T47D (cell line): ENCODE measurements around the gene OR6C4.
A peak's percentile ranks its signal among the peaks of the same experiment; 100 is the strongest.
"Not testable (repeated sequence)": the region's sequence is repeated elsewhere in the genome, so short reads cannot be mapped to it uniquely, and the experiment has no call there.

Experiments used
- DNase-seq, 2 experiments: peaks; one replicate each; pipeline versions ENCODE4 v3.0.0 to v3.0.0-alpha.2; 2011 to 2012; ENCODE audit warnings: low read depth in 1 of 2, low spot score in 1 of 2
- JUND ChIP-seq: IDR thresholded peaks from 2 replicates; pipeline ENCODE4 v1.6.1; 2012; ENCODE audit warnings: low read depth
- in situ Hi-C: cut with HindIII; loops from 2 replicates; pipeline ENCODE4 v1.10.0; 2016; ENCODE audit warnings: low sequenced_read_pairs, low pct_unique_long_range_greater_than_20kb

Gene OR6C4

GRCh38 chr12:55549302-55549701 lies at the start of gene OR6C4:
TSS of gene OR6C4 (plus strand) at chr12:55549602. CDS start at chr12:55551227, 1,625 bp downstream.
- in situ Hi-C loops = no loop called here
- no peak for TF ChIP-seq JUND

DNA sequence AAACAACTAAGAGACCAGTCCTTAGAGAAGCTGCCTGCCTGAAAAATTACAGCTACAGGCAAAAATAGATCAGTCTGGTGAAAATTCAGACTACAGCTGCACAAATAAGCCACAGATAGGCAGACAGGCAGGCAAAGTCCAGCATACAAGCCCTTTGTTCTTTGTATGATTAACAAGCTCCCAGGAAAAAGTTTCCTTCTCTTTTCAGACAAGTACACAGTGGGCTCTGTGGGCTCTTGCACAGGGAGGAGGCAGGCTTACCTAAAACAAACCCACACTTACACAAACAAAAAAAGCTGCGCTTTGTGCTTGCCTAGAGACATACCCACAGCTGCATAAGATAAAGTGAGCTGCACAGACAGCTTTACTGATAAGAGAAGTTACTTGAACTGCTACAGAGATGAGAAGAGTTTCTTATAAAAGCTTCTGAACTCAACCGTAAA lies 49.6 kb upstream of the OR6C4 start:
- no peak for DNase-seq
- in situ Hi-C loops = no loop called here
- no peak for TF ChIP-seq JUND

More at GRCh38 chr12:55549302-55549701, at the start of gene OR6C4:
- DNase-seq = no peak

- in situ Hi-C loops = no loop called here
Observed at GRCh38 chr12:55501601-55502000, 47.8 kb upstream of the OR6C4 start.

DNA sequence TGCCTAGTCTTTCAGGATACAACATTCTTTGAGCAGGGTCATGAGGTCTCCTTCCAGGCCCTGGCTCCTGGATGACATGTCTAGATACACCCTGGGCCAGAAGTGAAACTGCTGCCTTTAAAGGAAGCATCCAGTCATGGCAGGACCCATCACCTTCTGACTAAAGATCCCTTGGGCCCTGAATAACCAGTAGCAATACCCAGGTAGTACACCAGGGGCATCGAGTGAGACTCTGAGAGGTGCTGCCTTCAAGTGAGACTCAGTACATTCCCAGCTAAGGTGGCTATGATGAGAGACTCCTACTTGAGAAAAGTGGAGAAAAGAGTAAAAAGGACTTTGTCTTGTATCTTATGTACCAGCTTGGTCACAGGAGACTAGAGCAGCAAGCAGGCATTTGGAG lies 33.7 kb upstream of the OR6C4 start:
- peak in 1 of 2 experiments; percentile 7 for DNase-seq
- in situ Hi-C loops = no loop called here
- no peak for TF ChIP-seq JUND

More at GRCh38 chr12:55501601-55502000, 47.8 kb upstream of the OR6C4 start:
- no peak for TF ChIP-seq JUND
- DNase-seq = no peak

DNA sequence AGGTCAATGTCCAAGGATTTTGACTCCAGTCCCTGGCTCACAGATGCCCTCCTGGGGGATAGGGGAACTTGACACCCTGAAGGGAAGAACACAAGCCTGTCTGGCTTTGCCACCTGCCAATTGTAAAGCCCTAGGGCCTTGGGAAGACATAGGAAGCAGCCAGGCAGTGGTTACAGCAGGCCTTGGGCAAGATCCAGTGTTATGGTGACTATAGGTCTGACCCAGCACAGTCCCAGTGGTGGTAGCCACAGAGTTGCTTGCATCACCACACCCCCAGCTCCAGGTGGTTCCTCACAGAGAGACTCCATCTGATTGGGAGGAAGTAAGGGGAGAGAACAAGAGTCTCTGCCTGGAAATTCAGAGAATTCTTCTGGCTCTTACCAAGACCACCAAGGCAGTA lies 33.0 kb upstream of the OR6C4 start:
- in situ Hi-C loops = no loop called here
- no peak for TF ChIP-seq JUND
- DNase-seq = no peak

DNA sequence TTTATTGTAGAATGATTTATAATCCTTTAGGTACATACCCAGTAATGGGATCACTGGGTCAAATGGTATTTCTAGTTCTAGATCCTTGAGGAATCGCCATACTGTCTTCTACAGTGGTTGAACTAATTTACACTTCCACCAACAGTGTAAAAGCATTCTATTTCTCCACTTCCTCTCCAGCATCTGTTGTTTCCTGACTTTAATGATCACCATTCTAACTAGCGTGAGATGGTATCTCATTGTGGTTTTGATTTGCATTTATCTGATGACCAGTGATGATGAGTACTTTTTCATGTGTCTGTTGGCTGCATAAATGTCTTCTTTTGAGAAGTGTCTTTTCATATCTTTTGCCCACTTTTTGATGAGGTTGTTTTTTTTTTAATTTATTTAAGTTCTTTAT lies 1.2 kb upstream of the OR6C4 start:
- in situ Hi-C loops, DNase-seq: not testable (repeated sequence)

DNA sequence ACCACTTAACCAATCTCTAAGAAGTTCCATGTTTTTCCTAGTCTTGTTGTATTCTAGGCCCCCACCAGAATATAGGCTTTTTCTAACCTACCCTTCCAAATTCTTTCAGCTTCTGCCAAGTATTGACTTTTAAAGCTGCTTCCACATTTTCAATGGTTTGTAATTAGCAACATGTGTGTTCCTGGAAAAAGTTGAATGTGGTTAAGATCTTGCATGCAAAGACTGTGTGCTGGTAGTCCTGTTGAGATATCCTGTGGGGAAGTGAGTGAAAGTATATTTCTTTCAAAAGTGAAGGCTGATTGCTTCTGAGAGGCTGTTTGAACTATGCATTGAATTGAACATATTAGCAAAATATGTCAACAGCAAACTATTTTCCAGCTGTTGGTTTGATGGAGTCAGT lies 646 bp upstream of the OR6C4 start:
- no peak for DNase-seq
- no peak for TF ChIP-seq JUND
- in situ Hi-C loops = no loop called here

DNA sequence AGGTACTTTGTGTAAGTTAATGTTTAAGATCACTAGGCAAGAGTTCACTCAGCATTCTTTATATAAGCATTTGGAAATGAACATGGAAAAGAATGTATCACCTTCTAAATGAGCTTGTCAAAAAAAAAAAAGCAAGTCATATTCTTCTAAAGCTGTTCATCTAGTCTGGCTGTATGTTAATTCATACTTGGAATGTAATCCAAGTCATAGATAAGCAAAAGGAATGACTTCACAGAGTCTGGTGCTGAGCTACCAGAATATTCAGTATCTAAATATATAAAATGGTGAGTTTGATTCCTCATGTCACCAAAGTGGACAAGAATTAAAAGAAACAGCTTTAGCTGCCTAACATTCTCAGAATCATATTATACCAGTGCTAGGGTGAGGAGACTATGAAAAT lies 4.9 kb downstream of the OR6C4 start:
- TF ChIP-seq JUND = no peak
- no peak for DNase-seq
- in situ Hi-C loops = no loop called here

DNA sequence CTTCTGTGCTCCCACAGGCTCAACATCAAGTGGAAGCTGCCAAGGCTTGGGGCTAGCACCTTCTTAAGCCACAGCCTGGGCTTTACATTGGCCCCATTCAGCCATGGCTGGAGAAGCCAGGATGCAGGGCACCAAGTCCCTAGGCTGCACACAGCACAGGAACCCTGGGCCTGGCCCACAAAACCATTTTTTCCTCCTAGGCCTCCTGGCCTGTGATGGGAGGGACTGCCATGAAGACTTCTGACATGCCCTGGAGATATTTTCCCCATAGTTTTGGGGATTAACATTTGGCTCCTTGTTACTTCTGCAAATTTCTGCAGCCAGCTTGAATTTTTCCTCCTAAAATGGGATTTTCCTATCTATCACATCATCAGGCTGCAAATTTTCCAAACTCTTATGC lies 20.7 kb downstream of the OR6C4 start:
- DNase-seq, in situ Hi-C loops: not testable (repeated sequence)

GRCh38 chr12:55570689-55571088 lies 21.3 kb downstream of the OR6C4 start:
- DNase-seq, in situ Hi-C loops: not testable (repeated sequence)

GRCh38 chr12:55572168-55572567 lies 22.8 kb downstream of the OR6C4 start, which contains the start of gene OR2AP1:
TSS of gene OR2AP1 (plus strand) at chr12:55572468. CDS start at chr12:55574415, 1,947 bp downstream.
- no peak for DNase-seq
- no peak for TF ChIP-seq JUND
- in situ Hi-C loops = no loop called here

DNA sequence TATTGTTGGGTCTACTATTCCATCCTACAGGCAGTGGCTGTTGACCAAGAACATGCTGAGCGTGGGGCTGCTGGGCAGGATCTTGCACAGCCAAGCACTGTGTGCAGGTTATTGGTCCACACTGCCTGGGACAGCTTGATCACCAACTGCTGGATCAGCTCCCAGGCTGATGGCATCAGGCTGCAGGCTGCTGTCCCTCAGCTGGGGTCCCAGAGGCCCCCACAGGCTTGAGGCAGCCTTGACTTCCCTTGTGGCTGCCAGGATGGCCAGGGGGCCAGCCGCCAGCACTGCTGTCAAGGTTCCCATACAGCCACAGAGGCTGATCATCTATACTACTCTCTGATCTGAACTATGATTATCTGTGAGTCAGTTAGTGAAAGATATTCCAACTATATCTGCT lies 32.7 kb downstream of the OR6C4 start:
- in situ Hi-C loops = no loop called here

GRCh38 chr12:55585817-55586216 lies 36.4 kb downstream of the OR6C4 start:
- TF ChIP-seq JUND = no peak
- no peak for DNase-seq
- in situ Hi-C loops = no loop called here

More for the DNA sequence above, 32.7 kb downstream of the OR6C4 start:
- TF ChIP-seq JUND = no peak
- DNase-seq = no peak

DNA sequence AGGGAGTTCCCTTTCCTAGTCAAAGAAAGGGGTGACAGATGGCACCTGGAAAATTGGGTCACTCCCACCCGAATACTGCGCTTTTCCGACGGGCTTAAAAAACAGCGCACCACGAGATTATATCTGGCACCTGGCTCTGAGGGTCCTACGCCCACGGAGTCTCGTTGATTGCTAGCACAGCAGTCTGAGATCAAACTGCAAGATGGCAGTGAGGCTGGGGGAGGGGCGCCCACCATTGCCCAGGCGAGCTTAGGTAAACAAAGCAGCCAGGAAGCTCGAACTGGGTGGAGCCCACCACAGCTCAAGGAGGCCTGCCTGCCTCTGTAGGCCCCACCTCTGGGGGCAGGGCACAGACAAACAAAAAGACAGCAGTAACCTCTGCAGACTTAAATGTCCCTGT lies 40.8 kb downstream of the OR6C4 start:
- in situ Hi-C loops, DNase-seq: not testable (repeated sequence)
